ENCODE results near the gene IQCE.
"Not testable (repeated sequence)": the region's sequence is repeated elsewhere in the genome, so short reads cannot be mapped to it uniquely, and the experiment has no call there.

IQCE gene

GRCh38 chr7:2533566-2533965, 25.2 kb upstream of the IQCE start:
- not testable (repeated sequence) for DNase-seq (ENCODE audit: low read depth in 2 of 2)

GRCh38 chr7:2534214-2534613, 24.6 kb upstream of the IQCE start:
- DNase-seq (ENCODE audit: low read depth in 2 of 2), result not testable (repeated sequence)

DNA sequence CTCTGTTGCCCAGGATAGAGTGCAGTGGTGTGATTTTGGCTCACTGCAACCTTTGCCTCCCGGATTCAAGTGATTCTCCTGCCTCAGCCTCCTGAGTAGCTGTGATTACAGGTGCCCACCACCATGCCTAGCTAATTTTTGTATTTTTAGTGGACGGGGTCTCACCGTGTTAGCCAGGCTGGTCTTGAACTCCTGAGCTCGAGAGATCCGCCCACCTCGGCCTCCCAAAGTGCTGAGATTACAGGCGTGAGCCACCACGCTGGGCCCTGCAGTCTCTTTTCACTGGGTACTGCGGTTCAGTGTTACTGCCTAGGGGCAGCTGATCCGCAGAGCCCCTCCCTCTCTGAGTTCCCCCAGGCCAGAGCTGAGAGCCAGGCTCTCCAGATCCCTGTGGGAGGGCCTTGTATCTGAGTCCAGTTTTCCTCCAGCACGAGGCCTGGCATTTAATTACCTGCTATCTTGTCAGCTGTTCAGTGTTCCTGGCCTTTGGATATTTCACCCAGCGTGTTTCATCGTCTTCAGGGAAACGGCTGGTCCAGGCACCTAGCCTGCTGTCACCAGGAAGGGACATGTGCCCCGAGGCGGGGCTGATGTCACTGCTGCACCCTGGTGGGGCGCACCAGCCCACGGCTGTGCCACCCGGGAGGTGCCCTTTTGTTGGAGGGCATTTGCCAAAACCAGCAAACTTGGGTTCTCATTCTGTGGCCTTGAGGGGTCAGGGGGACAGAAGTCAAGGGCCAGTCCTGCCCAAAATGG, 22.7 kb upstream of the IQCE start:
- DNase-seq (ENCODE audit: low read depth in 2 of 2), result not testable (repeated sequence)

DNA sequence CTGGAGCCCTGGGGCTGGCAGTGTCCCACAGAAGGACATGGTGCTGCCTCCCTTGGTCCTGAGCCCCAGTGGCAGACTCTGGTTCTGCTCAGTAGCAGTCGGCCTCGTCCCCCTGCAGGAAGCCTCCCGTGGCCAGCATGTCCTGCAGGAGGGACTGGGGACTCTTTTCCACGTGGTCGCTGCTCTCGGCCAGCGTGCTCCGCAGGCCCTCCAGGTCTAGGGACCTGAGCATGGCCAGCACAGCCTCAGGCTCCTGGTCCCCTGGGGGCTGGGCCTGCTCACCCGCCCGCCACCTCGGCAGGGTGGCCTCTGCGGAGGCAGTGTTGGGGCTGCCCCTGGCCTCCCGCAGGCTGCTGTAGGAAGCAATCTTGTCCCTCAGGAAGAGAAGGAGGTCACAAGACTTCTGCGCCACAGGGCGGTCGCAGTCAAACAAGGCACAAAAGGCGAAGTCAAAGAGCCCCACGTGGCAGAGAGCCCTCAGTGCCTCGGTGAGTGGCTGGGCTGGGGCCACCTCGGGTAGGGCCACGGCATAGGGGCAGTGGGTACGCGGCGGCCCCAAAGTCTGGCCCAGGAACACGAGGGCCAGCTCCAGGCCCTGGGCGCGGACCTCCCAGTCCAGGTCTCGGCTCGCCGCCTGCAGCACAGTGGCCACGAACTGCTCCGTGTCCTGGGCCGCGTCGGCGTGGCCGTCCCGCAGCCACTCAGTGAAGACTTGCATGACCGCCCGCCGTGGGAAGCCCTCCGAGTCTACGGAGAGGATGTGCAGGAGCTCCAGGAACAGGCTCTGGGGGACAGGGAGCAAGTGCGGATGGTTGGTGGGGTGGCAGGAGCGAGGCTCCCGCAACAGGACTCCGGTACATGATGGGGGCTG, 20.6 kb upstream of the IQCE start:
- no peak for DNase-seq (ENCODE audit: low read depth in 2 of 2)

DNA sequence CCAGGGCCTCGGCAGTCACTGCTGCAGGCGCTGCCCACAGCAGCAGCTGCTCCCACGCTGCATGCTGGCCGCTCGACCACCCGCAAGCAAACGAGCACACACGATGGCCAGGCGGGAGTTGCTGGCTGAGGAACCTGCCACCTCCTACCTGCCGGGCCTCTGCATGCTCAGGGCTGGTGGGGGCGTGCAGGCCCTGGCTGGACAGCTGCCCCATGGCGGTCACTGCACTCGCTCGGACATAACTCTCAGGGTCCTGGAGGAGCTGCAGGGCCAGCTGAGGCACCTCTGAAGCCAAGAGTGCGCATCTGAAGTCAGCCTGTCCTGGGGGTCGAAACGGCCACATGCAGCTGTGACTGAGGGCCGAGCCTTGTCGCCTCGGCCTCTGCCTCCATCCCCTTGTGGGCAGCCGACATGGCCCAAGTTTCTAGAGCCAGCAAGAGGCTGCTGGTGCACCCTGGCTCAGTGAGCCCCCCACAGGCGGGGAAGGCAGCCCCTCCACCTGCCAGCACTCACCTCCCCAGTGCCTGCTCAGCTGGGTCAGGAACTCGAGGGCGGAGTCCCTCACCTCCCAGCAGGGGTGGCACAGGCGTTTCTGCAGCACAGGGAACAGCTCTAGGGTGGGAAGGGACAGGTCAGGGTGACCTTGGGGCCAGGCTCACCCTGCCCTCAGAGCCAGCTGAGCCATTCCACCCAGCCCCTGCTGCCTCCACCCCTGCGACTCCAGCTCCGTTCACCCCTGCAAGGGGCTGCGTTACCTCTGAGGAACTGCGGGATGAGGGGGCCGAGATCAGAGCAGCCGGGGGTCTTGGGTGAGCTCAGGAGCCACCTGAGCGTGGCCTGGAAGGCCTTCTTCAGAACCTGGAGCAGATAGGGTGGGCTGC, 19.5 kb upstream of the IQCE start:
- no peak for DNase-seq (ENCODE audit: low read depth in 2 of 2)

GRCh38 chr7:2540133-2540532, 18.6 kb upstream of the IQCE start:
- DNase-seq (ENCODE audit: low read depth in 2 of 2), result no peak

DNA sequence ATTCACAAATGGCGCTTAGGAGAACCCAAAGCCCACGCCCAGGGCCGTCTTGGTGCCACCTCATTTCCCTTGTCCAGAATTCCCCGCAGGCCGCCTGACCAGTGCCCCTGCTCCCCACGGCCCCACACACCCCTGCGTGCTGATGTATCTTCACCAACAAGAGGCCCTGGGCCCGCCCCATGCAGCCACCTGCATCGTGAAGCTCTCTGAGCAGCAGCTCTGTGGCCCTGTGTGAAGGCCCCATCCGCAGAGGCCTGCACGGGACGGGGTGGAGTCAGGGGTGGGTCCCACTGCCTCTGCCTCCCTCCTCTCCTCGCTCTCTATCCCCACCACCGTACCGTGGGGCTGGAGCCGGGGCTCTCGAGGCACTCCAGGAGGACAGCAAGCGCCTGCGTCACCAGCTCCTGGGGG, 18.1 kb upstream of the IQCE start:
- no peak for DNase-seq (ENCODE audit: low read depth in 2 of 2)

GRCh38 chr7:2541291-2542010, 17.3 kb upstream of the IQCE start:
- no peak for DNase-seq (ENCODE audit: low read depth in 2 of 2)

GRCh38 chr7:2542011-2542915, 16.5 kb upstream of the IQCE start:
- no peak for DNase-seq (ENCODE audit: low read depth in 2 of 2)

- DNase-seq (ENCODE audit: low read depth in 2 of 2), result no peak
Observed at GRCh38 chr7:2542916-2543871, 15.6 kb upstream of the IQCE start.

DNA sequence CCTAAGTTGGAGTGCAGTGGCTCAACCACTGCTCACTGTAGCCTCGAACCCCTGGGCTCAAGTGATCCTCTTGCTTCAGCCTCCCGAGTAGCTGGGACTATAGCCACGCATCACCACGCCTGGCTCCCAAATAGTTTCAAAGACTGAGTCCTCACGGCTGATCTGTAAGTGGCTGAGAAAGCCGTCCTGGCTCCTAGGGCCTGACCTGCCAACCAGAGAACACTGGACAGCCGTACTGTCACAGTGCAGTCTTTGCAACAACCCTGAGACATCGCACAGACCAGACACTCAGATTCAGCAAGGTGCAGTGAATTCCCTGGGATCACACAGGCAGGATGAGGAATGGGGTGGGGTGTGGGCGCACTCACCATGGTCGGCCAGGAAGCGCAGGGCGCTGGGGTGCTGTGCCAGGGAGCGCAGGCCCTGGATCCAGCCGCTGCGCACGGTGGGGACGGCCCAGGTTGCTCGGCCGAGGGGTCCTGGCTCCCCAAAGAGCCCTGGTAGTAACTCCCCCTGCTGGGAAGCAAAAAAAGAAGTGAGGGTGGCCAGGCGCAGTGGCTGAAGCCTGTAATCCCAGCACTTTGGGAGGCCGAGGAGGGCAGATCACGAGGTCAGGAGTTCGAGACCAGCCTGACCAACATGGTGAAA, 14.1 kb upstream of the IQCE start:
- DNase-seq (ENCODE audit: low read depth in 2 of 2), result no peak

GRCh38 chr7:2545746-2546425, 12.9 kb upstream of the IQCE start:
- no peak for DNase-seq (ENCODE audit: low read depth in 2 of 2)

GRCh38 chr7:2546776-2547586, 11.8 kb upstream of the IQCE start:
- DNase-seq (ENCODE audit: low read depth in 2 of 2), result no peak

DNA sequence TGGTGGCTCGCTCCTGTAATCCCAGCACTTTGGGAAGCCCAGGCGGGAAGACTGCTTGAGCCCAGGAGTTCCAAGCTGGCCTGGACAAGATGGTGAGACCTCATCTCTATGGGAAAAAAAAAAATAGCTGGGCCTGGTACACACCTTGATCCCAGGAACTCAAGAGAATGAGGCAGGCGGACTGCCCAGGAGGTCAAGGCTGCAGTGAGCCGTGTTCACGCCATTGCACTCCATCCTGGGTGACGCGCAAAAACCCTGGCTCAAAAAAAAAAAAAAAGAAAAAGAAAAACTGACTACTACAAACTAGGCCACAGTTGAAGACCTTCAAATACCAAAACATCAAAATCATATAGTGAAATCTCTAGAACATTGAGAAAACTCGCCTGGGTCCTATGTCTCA, 7.4 kb upstream of the IQCE start:
- DNase-seq (ENCODE audit: low read depth in 2 of 2), result no peak

DNA sequence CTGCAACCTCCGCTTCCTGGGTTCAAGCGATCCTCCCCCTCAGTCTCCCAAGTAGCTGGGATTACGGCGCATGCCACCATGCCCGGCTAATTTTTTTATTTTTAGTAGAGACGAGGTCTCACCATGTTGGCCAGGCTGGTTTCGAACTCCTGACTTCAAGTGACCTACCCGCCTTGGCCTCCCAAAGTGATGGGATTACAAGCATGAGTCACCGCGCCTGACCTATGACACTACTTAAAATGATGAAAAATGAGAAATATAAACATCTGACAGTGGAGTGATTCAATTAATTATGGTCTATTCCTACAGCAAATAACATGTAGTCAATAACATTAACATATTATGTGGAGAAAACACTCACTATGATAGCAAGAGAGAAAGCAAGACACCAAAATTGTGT, 5.7 kb upstream of the IQCE start:
- DNase-seq (ENCODE audit: low read depth in 2 of 2), result no peak

DNA sequence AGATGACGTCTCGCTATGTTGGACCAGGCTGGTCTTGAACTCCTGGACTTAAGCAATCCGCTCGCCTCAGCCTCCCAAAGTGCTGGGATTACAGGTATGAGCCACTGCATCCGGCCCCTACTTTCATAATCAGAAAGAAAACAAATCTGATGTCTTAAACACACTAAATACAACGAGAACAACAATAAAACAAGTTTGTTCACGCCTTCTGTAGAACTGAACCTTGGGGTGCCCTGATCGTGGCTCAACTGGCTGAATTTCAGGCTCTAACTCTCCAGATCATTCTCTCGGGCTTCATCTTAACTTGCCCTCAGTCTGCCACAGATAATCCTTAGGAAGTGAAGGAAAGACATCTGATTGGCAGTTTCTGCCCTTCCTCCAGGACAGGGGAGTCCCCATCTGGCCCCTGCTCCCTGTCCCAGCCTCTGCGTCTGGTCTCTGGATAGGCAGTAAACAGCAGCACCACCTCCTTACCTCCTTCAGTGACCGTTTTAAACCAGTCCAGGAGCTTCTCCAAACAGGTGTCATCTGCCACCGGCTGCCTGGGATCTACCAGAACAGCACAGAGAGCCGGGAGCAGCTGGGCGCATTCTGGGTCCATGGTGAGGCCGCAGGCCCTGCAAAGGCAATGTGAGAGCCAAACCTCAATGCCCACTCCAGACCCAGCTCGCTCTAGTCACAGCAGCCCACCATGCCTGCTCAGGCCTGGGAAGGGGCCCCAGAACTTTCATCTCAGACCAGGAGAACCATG, 4.8 kb upstream of the IQCE start:
- no peak for DNase-seq (ENCODE audit: low read depth in 2 of 2)

All from stimulated activated CD8-positive, alpha-beta memory T cell treated with anti-CD3 and anti-CD28 coated beads, Interleukin-2, amount 100 ng/mL, for 1 hour (primary cell).